HL-60 (cell line): ENCODE measurements around the gene COP1.

Source experiments
- POLR2AphosphoS5 ChIP-seq: IDR thresholded peaks from 2 replicates; pipeline ENCODE4 v1.6.1; 2012; ENCODE audit warnings: low read depth
- TF ChIP-seq, protein P1 (sequence below): IDR thresholded peaks from one replicate; pipeline ENCODE4 v1.5.1; 2011; ENCODE audit warnings: low read length, control low read depth, inconsistent platforms; ENCODE audit not compliant: insufficient read depth
- TF ChIP-seq, protein P2 (sequence below): IDR thresholded peaks from 2 replicates; pipeline ENCODE4 v1.6.1; 2012; ENCODE audit warnings: low read depth; ENCODE audit not compliant: insufficient replicate concordance

DNA sequence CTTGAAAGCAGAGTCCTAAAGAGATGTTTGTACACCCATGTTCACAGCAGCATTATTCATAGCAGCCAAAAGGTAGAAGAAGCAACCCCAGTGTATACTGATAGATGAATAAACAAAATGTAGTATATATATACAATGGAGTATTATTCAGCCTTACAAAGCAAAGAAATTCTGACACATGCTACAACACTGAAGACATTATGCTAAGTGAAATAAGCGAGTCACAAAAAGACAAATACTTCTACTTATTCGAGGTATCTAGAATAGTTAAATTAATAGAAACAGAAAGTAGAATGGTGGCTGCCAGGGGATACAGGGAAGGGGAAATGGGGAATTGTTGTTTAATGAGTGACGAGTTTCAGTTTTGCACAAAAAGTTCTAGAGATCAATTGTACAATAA, 23.5 kb downstream of the COP1 start:
- TF ChIP-seq, protein P1, sequence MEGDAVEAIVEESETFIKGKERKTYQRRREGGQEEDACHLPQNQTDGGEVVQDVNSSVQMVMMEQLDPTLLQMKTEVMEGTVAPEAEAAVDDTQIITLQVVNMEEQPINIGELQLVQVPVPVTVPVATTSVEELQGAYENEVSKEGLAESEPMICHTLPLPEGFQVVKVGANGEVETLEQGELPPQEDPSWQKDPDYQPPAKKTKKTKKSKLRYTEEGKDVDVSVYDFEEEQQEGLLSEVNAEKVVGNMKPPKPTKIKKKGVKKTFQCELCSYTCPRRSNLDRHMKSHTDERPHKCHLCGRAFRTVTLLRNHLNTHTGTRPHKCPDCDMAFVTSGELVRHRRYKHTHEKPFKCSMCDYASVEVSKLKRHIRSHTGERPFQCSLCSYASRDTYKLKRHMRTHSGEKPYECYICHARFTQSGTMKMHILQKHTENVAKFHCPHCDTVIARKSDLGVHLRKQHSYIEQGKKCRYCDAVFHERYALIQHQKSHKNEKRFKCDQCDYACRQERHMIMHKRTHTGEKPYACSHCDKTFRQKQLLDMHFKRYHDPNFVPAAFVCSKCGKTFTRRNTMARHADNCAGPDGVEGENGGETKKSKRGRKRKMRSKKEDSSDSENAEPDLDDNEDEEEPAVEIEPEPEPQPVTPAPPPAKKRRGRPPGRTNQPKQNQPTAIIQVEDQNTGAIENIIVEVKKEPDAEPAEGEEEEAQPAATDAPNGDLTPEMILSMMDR = no peak
- TF ChIP-seq POLR2AphosphoS5 = no peak
- TF ChIP-seq, protein P2, sequence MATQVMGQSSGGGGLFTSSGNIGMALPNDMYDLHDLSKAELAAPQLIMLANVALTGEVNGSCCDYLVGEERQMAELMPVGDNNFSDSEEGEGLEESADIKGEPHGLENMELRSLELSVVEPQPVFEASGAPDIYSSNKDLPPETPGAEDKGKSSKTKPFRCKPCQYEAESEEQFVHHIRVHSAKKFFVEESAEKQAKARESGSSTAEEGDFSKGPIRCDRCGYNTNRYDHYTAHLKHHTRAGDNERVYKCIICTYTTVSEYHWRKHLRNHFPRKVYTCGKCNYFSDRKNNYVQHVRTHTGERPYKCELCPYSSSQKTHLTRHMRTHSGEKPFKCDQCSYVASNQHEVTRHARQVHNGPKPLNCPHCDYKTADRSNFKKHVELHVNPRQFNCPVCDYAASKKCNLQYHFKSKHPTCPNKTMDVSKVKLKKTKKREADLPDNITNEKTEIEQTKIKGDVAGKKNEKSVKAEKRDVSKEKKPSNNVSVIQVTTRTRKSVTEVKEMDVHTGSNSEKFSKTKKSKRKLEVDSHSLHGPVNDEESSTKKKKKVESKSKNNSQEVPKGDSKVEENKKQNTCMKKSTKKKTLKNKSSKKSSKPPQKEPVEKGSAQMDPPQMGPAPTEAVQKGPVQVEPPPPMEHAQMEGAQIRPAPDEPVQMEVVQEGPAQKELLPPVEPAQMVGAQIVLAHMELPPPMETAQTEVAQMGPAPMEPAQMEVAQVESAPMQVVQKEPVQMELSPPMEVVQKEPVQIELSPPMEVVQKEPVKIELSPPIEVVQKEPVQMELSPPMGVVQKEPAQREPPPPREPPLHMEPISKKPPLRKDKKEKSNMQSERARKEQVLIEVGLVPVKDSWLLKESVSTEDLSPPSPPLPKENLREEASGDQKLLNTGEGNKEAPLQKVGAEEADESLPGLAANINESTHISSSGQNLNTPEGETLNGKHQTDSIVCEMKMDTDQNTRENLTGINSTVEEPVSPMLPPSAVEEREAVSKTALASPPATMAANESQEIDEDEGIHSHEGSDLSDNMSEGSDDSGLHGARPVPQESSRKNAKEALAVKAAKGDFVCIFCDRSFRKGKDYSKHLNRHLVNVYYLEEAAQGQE = no peak
